Measurements from ENCODE around the gene FAM171A2. TPM values are rescaled to one million over a fixed set of nuclear protein-coding genes. Genes with fewer than 3 reads are reported as not detected.
A peak's percentile ranks its signal among the peaks of the same experiment; 100 is the strongest.
"Not testable (repeated sequence)": the region's sequence is repeated elsewhere in the genome, so short reads cannot be mapped to it uniquely, and the experiment has no call there.

Gene FAM171A2
- total and polyA plus RNA-seq, 7 donors, result 0.66 to 1.7 (median 1.4) TPM; not detected in 2

- intact Hi-C loops (cut with DNase I), result loop anchor here (5.0 kb wide), 2 partner anchors 42 to 137 kb away; partner anchors contain the start of gene RUNDC3A
- H3K27ac ChIP-seq, result no peak overlapping the region
- H3K4me1 ChIP-seq, result peaks cover 0 to 23% (median 21%) of the 10 kb centered on the region in 4 donors
- 91 to 92% methylated on average over 6 of the region's 6 CpGs for WGBS, 2 donors
- no peak overlapping the region for H3K4me3 ChIP-seq
- peaks cover 0 to 43% (median 29%) of the 10 kb centered on the region in 4 donors for H3K36me3 ChIP-seq
- TF ChIP-seq POLR2A (IDR thresholded peaks at IDR 0.05) (no peak), POLR2AphosphoS5 (IDR thresholded peaks at IDR 0.05) (no peak), EP300 (IDR thresholded peaks at IDR 0.05) (no peak), CTCF (IDR thresholded peaks at IDR 0.05) (no peak)
- no peaks in the 10 kb centered on the region for H3K27me3 ChIP-seq
- no peaks in the 10 kb centered on the region for H3K9me3 ChIP-seq
- no peak for DNase-seq
Observed at GRCh38 chr17:44348988-44349364, 14.7 kb downstream of the FAM171A2 start.

GRCh38 chr17:44348234-44348987 lies 15.2 kb downstream of the FAM171A2 start:
- WGBS, 2 donors, result 71 to 87% methylated on average over 9 of the region's 9 CpGs
- no peaks in the 10 kb centered on the region for H3K9me3 ChIP-seq
- no peak for TF ChIP-seq POLR2A (IDR thresholded peaks at IDR 0.05)
- no peak for TF ChIP-seq POLR2AphosphoS5 (IDR thresholded peaks at IDR 0.05)
- TF ChIP-seq EP300 (IDR thresholded peaks at IDR 0.05), result no peak
- TF ChIP-seq CTCF (IDR thresholded peaks at IDR 0.05), result no peak
- H3K36me3 ChIP-seq, result peaks cover 0 to 43% (median 29%) of the 10 kb centered on the region in 4 donors
- intact Hi-C loops (cut with DNase I), result loop anchor here (5.0 kb wide), 2 partner anchors 41 to 136 kb away; partner anchors contain the start of gene RUNDC3A
- no peak for DNase-seq
- no peaks in the 10 kb centered on the region for H3K27me3 ChIP-seq
- no peak overlapping the region for H3K27ac ChIP-seq
- peaks cover 0 to 21% (median 18%) of the 10 kb centered on the region in 4 donors for H3K4me1 ChIP-seq
- H3K4me3 ChIP-seq, result no peak overlapping the region

- WGBS, 2 donors, result 75% methylated on average over 18 of the region's 18 CpGs
- Histone ChIP-seq H3K4me1 (peaks cover 0 to 18% (median 16%) of the 10 kb centered on the region in 4 donors), H3K36me3 (peaks cover 0 to 35% (median 26%) of the 10 kb centered on the region in 4 donors)
- H3K4me3 ChIP-seq, H3K9me3 ChIP-seq, H3K27ac ChIP-seq, H3K27me3 ChIP-seq, DNase-seq: not testable (repeated sequence)
- intact Hi-C loops (cut with DNase I), result loop anchor here (5.0 kb wide), 2 partner anchors 40 to 135 kb away; partner anchors contain the start of gene RUNDC3A
Observed at GRCh38 chr17:44347206-44348055, 16.2 kb downstream of the FAM171A2 start.

DNA sequence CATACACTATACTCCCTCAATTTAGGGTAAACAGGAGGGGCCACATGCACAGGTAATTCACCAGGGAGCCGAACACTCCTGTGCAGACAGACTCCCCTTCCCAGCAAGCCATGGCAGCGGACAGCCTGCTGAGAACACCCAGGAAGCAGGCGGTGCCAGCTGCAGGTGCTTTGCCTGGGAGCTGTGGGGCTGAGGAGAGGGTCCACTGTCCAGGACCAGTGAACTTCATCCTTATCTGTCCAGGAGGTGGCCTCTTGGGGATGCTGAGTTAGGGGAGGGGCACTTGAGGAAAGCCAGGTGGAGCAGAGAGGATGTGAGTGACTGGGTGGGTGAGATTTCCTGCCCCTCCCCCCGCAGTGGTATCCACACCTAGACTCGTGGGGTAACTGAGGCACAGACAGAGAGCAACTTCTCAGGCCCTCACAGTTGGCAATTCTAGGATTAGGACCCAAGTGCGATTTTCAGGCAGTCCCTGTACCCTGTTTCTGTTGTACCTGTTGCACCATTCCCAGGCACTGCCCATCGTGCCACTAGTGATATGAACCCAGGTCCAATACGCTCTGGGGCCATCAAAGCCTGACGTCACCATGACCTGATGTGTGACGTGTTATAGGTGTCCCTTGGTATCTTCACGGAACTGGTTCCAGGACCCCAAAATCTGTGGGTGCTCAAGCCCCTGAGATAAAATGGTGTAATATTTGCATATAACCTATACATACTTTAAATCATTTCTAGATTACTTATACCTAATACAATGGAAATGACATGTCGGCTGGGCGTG lies 17.4 kb downstream of the FAM171A2 start:
- peak overlapping the region; percentile 77 to 88 (median 88) for H3K27ac ChIP-seq

More for the DNA sequence above, 17.4 kb downstream of the FAM171A2 start:
- Histone ChIP-seq H3K36me3 (peaks cover 0 to 23% (median 15%) of the 10 kb centered on the region in 4 donors), H3K9me3 (no peaks in the 10 kb centered on the region), H3K4me1 (peaks cover 0 to 18% (median 16%) of the 10 kb centered on the region in 4 donors), H3K27me3 (no peaks in the 10 kb centered on the region), H3K4me3 (peak overlapping the region; percentile 67 to 75 (median 68))
- DNase-seq, result no peak
- TF ChIP-seq EP300 (IDR thresholded peaks at IDR 0.05) (no peak), CTCF (IDR thresholded peaks at IDR 0.05) (no peak), POLR2AphosphoS5 (IDR thresholded peaks at IDR 0.05) (no peak), POLR2A (IDR thresholded peaks at IDR 0.05) (no peak)
- 68 to 69% methylated on average over 13 of the region's 13 CpGs for WGBS, 2 donors
- intact Hi-C loops (cut with DNase I), result loop anchor here (5.0 kb wide), 2 partner anchors 39 to 134 kb away; partner anchors contain the start of gene RUNDC3A
